Caco-2 (cell line): ENCODE data around the gene AGRN. TPM values are rescaled to one million over a fixed set of nuclear protein-coding genes. Genes with fewer than 3 reads are reported as not detected.

ENCODE experiments used
- BruUV-seq: library from RNA; stranded (reverse); fragments of 400-500 nt; replicated peaks from 2 replicates; lab custom pipeline; 2021; lab: Mats Ljungman, UMichigan
- CTCF ChIA-PET: fragments of 300-600 bp; sonication (Branson Sonifier 250); formaldehyde crosslinking; loops from one replicate; lab custom pipeline; 2022; ENCODE audit warnings: antibody characterized with exemption; lab: Charles Lee
- POLR2A ChIA-PET: fragments of 300-600 bp; sonication (Branson Sonifier 250); formaldehyde crosslinking; loops from one replicate; lab custom pipeline; 2022; ENCODE audit warnings: antibody characterized with exemption; lab: Charles Lee
- DNase-seq, 2 experiments: peaks; one replicate each; pipeline versions ENCODE4 v3.0.0 to v3.0.0-alpha.2; 2020 to 2022
- H3K27me3 ChIP-seq: replicated peaks from 2 replicates; pipeline ENCODE4 v1.6.0; 2011; ENCODE audit warnings: low read length; ENCODE audit not compliant: control insufficient read depth, insufficient read depth
- H3K36me3 ChIP-seq: 2 replicates; pipeline ENCODE4 v1.5.1; 2011; ENCODE audit warnings: low read length; ENCODE audit not compliant: control insufficient read depth, insufficient read depth
- H3K4me1 ChIP-seq: fragments of 250-450 bp; sonication (Bioruptor Pico); 2 replicates; pipeline ENCODE4 v1.5.1; 2020; ENCODE audit warnings: mild to moderate bottlenecking
- H3K4me3 ChIP-seq: 2 replicates; pipeline ENCODE4 v1.5.1; 2011; ENCODE audit warnings: low read depth, mild to moderate bottlenecking, control low read depth, low read length
- H3K9me3 ChIP-seq: fragments of 250-450 bp; sonication (Bioruptor Pico); 2 replicates; pipeline ENCODE4 v1.5.1; 2020; ENCODE audit warnings: mild to moderate bottlenecking, moderate library complexity
- H3K27ac Mint-ChIP-seq: one replicate; pipeline ENCODE4 v1.8.0; 2022; ENCODE audit warnings: mixed read lengths; ENCODE audit not compliant: unreplicated experiment
- H3K27me3 Mint-ChIP-seq: one replicate; pipeline ENCODE4 v1.8.0; 2022; ENCODE audit warnings: mixed read lengths; ENCODE audit not compliant: insufficient read depth, unreplicated experiment
- H3K36me3 Mint-ChIP-seq: one replicate; pipeline ENCODE4 v1.8.0; 2022; ENCODE audit warnings: mild to moderate bottlenecking, mixed read lengths; ENCODE audit not compliant: insufficient read depth, unreplicated experiment
- H3K4me1 Mint-ChIP-seq: one replicate; pipeline ENCODE4 v1.8.0; 2022; ENCODE audit warnings: low read depth, mixed read lengths; ENCODE audit not compliant: unreplicated experiment
- H3K4me3 Mint-ChIP-seq: one replicate; pipeline ENCODE4 v1.8.0; 2022; ENCODE audit warnings: mild to moderate bottlenecking, moderate library complexity, mixed read lengths; ENCODE audit not compliant: unreplicated experiment
- H3K9me3 Mint-ChIP-seq: one replicate; pipeline ENCODE4 v1.8.0; 2022; ENCODE audit warnings: mixed read lengths; ENCODE audit not compliant: unreplicated experiment
- intact Hi-C: fragments of 100-400 bp; cut with micrococcal nuclease; formaldehyde crosslinking; loops from one replicate; pipeline ENCODE4 v1.10.0; 2022; ENCODE audit not compliant: unreplicated experiment
- total RNA-seq: library from RNA; stranded (reverse); gene quantifications from 2 replicates; pipeline ENCODE4 v1.2.3, GENCODE V29; 2022
- TF ChIP-seq, protein P1 (sequence below), 2 experiments: fragments of 200-600 bp in 1 of 2; IDR thresholded peaks; 1 replicate in 1 of 2; 2 replicates in 1 of 2; pipeline versions ENCODE4 v1.5.1 to v1.8.0; 2011 to 2022; ENCODE audit warnings: antibody characterized with exemption in 1 of 2, control low read depth in 1 of 2, inconsistent platforms in 1 of 2, low read depth in 1 of 2, low read length in 1 of 2, mild to moderate bottlenecking in 1 of 2, moderate library complexity in 1 of 2; ENCODE audit not compliant: insufficient read depth in 1 of 2, severe bottlenecking in 1 of 2, unreplicated experiment in 1 of 2

The AGRN gene
- total RNA-seq, 1 experiment from 2014 or later = 176 TPM

DNA sequence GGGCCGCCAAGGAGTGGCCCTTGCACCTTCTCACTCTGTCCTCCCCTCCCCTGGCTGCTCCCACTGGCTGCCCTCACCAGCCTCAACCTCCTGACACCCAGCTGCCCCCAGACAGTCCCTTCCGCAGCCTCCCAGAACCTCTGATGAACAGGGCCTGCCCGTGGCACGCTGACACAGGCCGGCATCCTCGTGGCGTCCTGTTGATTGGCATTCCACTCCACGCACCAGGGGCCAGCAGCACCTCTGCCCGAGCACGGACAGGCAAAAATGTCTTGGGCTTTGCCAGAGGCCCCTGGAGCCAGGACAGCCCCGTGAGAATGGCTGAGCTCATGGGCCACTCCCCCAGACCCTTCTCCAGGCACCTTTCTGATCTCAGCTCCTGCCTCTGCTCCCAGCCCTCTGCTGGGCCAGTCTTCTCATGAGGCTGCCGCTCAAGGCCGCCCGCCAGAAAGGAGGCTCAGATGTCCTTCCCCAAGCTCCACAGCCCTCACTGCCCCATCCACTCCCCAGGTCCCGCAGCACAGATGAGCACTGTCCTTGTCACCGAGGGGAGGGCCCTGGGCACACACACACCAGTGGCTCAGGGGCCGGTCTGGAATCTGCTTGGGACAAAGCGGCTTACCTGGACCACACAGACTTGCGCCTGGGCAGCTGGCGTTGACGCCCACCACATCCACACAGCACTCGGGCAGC, 70.0 kb downstream of the AGRN start:
- intact Hi-C loops = no loop called here
- Histone ChIP-seq H3K9me3 (no peaks in the 10 kb centered on the region), H3K4me1 (no peaks in the 10 kb centered on the region), H3K4me3 (no peak overlapping the region), H3K36me3 (no peaks in the 10 kb centered on the region; the same call in 1 of the 2 replicates), H3K27me3 (no peaks in the 10 kb centered on the region)
- ChIA-PET CTCF (no interaction called here), POLR2A (no interaction called here)
- no TSS peak for BruUV-seq
- no peaks in the 10 kb centered on the region for H3K27me3 Mint-ChIP-seq
- H3K36me3 Mint-ChIP-seq = peaks cover 16% of the 10 kb centered on the region
- no peaks in the 10 kb centered on the region for H3K9me3 Mint-ChIP-seq
- TF ChIP-seq, protein P1, sequence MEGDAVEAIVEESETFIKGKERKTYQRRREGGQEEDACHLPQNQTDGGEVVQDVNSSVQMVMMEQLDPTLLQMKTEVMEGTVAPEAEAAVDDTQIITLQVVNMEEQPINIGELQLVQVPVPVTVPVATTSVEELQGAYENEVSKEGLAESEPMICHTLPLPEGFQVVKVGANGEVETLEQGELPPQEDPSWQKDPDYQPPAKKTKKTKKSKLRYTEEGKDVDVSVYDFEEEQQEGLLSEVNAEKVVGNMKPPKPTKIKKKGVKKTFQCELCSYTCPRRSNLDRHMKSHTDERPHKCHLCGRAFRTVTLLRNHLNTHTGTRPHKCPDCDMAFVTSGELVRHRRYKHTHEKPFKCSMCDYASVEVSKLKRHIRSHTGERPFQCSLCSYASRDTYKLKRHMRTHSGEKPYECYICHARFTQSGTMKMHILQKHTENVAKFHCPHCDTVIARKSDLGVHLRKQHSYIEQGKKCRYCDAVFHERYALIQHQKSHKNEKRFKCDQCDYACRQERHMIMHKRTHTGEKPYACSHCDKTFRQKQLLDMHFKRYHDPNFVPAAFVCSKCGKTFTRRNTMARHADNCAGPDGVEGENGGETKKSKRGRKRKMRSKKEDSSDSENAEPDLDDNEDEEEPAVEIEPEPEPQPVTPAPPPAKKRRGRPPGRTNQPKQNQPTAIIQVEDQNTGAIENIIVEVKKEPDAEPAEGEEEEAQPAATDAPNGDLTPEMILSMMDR (IDR thresholded peaks at IDR 0.05; ENCODE audit: insufficient read depth in 1 of 2, low read depth in 1 of 2, low read length in 1 of 2, severe bottlenecking in 1 of 2, unreplicated experiment in 1 of 2) = no peak
- no peaks in the 10 kb centered on the region for H3K4me1 Mint-ChIP-seq
- no peak overlapping the region for H3K4me3 Mint-ChIP-seq
- H3K27ac Mint-ChIP-seq = no peak overlapping the region
- DNase-seq = no peak

DNA sequence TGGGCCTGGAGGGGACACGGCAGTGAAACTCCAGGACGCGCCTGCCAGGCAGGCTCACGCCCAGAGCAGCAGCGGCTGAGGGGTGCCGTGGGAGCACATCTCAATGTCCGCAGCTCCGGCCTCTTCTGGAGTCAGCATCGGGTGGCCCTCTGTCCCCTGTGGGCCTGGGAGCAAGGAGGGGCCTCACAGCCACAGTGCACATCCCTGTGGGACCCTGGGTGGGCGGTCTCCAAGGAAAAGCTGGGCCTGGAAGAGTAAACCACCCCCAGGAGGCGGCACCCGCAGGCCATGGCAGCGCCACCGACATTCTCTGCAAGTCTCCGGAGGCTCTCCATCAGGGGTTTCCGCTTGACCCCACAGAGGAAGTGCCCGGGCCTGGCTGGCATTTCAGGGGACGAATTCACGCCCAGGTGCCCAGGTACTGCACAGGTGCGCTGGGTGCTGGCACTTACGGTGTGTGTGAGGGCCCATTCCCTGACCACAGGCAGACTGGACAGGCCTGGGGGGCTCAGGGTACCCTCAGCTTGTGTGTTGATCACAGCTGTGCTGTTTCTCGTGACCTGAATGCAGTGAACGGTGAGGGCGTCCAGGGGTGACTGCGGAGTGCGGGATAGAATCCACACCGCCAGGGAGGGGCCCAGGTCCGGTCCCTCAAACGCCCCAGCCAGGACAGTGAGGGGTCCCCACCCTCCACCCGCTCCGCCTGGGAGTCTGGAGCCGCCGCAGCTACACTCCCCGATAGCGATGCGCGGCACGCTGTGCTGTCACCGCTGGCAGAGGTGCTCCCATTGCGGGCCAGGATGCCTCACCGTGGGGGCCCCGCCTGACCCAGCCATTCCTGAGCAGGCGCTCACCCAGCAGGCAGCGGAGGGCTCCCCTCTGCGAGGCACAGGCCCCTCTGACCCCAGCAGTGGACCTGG, 70.8 kb downstream of the AGRN start:
- no peaks in the 10 kb centered on the region for H3K4me1 Mint-ChIP-seq
- no peak overlapping the region for H3K4me3 Mint-ChIP-seq
- Histone ChIP-seq H3K4me3 (no peak overlapping the region), H3K9me3 (no peaks in the 10 kb centered on the region), H3K27me3 (no peaks in the 10 kb centered on the region), H3K4me1 (no peaks in the 10 kb centered on the region), H3K36me3 (no peaks in the 10 kb centered on the region; the same call in 1 of the 2 replicates)
- H3K27me3 Mint-ChIP-seq = no peaks in the 10 kb centered on the region
- TF ChIP-seq, protein P1 (IDR thresholded peaks at IDR 0.05; ENCODE audit: insufficient read depth in 1 of 2, low read depth in 1 of 2, low read length in 1 of 2, severe bottlenecking in 1 of 2, unreplicated experiment in 1 of 2) = no peak
- H3K9me3 Mint-ChIP-seq = no peaks in the 10 kb centered on the region
- H3K36me3 Mint-ChIP-seq = peaks cover 16% of the 10 kb centered on the region
- H3K27ac Mint-ChIP-seq = no peak overlapping the region
- no peak for DNase-seq
- BruUV-seq = no TSS peak
- CTCF ChIA-PET = no interaction called here
- intact Hi-C loops = no loop called here
- POLR2A ChIA-PET = no interaction called here

DNA sequence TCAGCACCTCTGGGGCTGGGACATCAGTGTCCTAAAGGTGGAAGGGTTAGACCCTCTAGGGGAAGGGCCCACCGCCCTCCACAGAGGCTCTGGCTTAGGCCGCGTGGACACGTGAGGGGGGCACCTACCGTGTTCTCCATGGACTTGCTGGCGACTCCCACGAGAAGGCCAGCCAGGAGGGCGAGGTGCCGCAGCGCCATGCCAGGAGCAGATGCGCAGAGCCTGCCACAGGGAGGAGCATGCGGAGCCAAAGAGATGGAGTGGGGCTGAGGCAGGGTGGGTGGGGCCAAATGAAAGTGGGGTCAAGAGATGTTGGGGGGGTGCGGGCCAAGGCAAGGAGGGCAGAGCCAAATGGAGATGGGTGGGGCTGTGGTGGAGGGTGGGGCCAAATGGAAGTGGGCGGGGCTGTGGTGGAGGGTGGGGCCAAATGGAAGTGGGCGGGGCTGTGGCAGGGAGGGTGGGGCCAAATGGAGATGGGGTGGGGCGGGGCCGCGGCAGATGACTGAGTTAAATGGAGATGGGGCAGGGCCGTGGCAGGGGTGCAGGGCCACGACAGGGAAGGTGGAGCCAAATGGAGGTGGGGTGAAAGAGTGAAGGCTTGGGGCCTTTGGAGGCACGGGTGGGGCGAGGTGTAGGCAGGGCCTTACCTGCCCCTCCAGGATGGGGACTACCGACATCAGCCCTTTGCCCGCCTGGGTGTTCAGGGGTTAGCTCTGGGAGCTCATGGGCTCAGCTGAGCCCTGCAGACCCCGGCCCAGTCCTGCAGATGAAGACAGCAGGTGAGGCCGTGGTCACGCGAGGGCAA, 71.6 kb downstream of the AGRN start:
- peaks cover 16% of the 10 kb centered on the region for H3K36me3 Mint-ChIP-seq
- no TSS peak for BruUV-seq
- ChIA-PET POLR2A (no interaction called here), CTCF (no interaction called here)
- H3K4me3 Mint-ChIP-seq = no peak overlapping the region
- Histone ChIP-seq H3K9me3 (no peaks in the 10 kb centered on the region), H3K4me1 (no peaks in the 10 kb centered on the region), H3K36me3 (no peaks in the 10 kb centered on the region; the same call in 1 of the 2 replicates), H3K4me3 (no peak overlapping the region), H3K27me3 (no peaks in the 10 kb centered on the region)
- DNase-seq = no peak
- intact Hi-C loops = no loop called here
- TF ChIP-seq, protein P1 (IDR thresholded peaks at IDR 0.05; ENCODE audit: insufficient read depth in 1 of 2, low read depth in 1 of 2, low read length in 1 of 2, severe bottlenecking in 1 of 2, unreplicated experiment in 1 of 2) = no peak
- no peak overlapping the region for H3K27ac Mint-ChIP-seq
- no peaks in the 10 kb centered on the region for H3K4me1 Mint-ChIP-seq
- H3K27me3 Mint-ChIP-seq = no peaks in the 10 kb centered on the region
- no peaks in the 10 kb centered on the region for H3K9me3 Mint-ChIP-seq
